Lung (tissue), 12 donors: ENCODE measurements around the gene NOSIP. TPM values are rescaled to one million over a fixed set of nuclear protein-coding genes. Genes with fewer than 3 reads are reported as not detected.

ENCODE experiments used
- ATAC-seq: fragments of 200-7000 bp; cut with Tn5 transposase; one replicate; pipeline ENCODE4 v1.9.1; 2020; ENCODE audit warnings: moderate number of reproducible peaks; ENCODE audit not compliant: insufficient read depth, low FRiP score
- DNase-seq, 3 donors: peaks; one replicate each; pipeline ENCODE4 v3.0.0-alpha.2; 2013 to 2017
- H3K27ac ChIP-seq, 2 donors: one replicate each; pipeline ENCODE4 v1.5.1; 2013; ENCODE audit warnings: mild to moderate bottlenecking in 2 of 2, moderate library complexity in 2 of 2, control low read depth in 1 of 2, inconsistent platforms in 1 of 2, low read depth in 1 of 2, low read length in 1 of 2
- H3K27me3 ChIP-seq, 3 donors: one replicate each; pipeline ENCODE4 v1.5.1; 2013; ENCODE audit warnings: low read length in 2 of 3; ENCODE audit not compliant: control insufficient read depth in 3 of 3, insufficient read depth in 3 of 3
- H3K36me3 ChIP-seq, 4 donors: one replicate each; pipeline ENCODE4 v1.5.1; 2013; ENCODE audit warnings: low read length in 4 of 4, mild to moderate bottlenecking in 1 of 4, moderate library complexity in 1 of 4; ENCODE audit not compliant: control insufficient read depth in 4 of 4, insufficient read depth in 4 of 4
- H3K4me1 ChIP-seq, 5 donors: one replicate each; pipeline ENCODE4 v1.5.1; 2013; ENCODE audit warnings: low read length in 5 of 5, mild to moderate bottlenecking in 2 of 5, moderate library complexity in 1 of 5; ENCODE audit not compliant: control insufficient read depth in 5 of 5, insufficient read depth in 5 of 5
- H3K4me3 ChIP-seq: one replicate; pipeline ENCODE4 v1.5.1; 2013; ENCODE audit warnings: mild to moderate bottlenecking, control low read depth, moderate library complexity
- H3K9ac ChIP-seq, 2 donors: one replicate each; pipeline ENCODE4 v1.5.1; 2013; ENCODE audit warnings: low read length in 2 of 2, control low read depth in 1 of 2; ENCODE audit not compliant: insufficient read depth in 1 of 2
- H3K9me3 ChIP-seq, 4 donors: one replicate each; pipeline ENCODE4 v1.5.1; 2013; ENCODE audit warnings: low read length in 3 of 4, mild to moderate bottlenecking in 1 of 4, moderate library complexity in 1 of 4; ENCODE audit not compliant: control insufficient read depth in 4 of 4, insufficient read depth in 3 of 4
- CTCF ChIP-seq: IDR thresholded peaks from 2 replicates; pipeline ENCODE4 v1.5.1; 2012; ENCODE audit warnings: mild to moderate bottlenecking; ENCODE audit errors: control extremely low read depth, extremely low read depth
- WGBS, 2 donors: extraction: QIAGEN DNeasy Blood & Tissue Kit; methylation state at CpG; one replicate each; pipeline ENCODE4 v1.1.7; 2013; 5-methylcytosine and 5-hydroxymethylcytosine counted together
- polyA plus RNA-seq, 2 donors: library from polyadenylated mRNA; stranded (reverse); fragments of 200-250 nt; gene quantifications; one replicate each; pipeline ENCODE4 v1.2.1, GENCODE V29; 2013
- total RNA-seq, 2 donors: library from RNA; depleted of rRNA in 1 of 2; stranded (reverse); fragments of >200 nt in 1 of 2; gene quantifications; one replicate each; pipeline ENCODE4 v1.2.1, GENCODE V29; 2014 to 2021
- donor health status: control.
- donor health status: control.
- donor health status: Bipolar disorder and iron deficiency.
- donor health status: healthy.
- donor health status: DM: yes; HTN: yes; CAD: no.

The NOSIP gene
- total and polyA plus RNA-seq, 4 donors = 40.9 to 84.2 (median 62.6) TPM

- WGBS, 2 donors = 97% methylated on average over 23 of the region's 23 CpGs
- DNase-seq (no peak), ATAC-seq (no peak)
- Histone ChIP-seq H3K4me1 (peaks cover 0 to 9% (median 0%) of the 10 kb centered on the region in 5 donors), H3K27ac (peak overlapping the region in 1 of 2 donors; percentile 21), H3K36me3 (peaks cover 10 to 50% (median 39%) of the 10 kb centered on the region in 4 donors), H3K4me3 (no peak overlapping the region), H3K27me3 (no peaks in the 10 kb centered on the region), H3K9me3 (peaks cover 0 to 3% (median 0%) of the 10 kb centered on the region in 4 donors), H3K9ac (no peak overlapping the region)
- no peak for TF ChIP-seq CTCF
Observed at GRCh38 chr19:49615861-49616260, 35.5 kb upstream of the NOSIP start.

- Histone ChIP-seq H3K36me3 (peaks cover 10 to 44% (median 36%) of the 10 kb centered on the region in 4 donors), H3K9me3 (peaks cover 0 to 3% (median 0%) of the 10 kb centered on the region in 4 donors), H3K4me3 (no peak overlapping the region), H3K27ac (no peak overlapping the region), H3K27me3 (no peaks in the 10 kb centered on the region), H3K9ac (no peak overlapping the region), H3K4me1 (peaks cover 0 to 9% (median 0%) of the 10 kb centered on the region in 5 donors)
- DNase-seq = no peak
- no peak for ATAC-seq
- TF ChIP-seq CTCF = no peak
- 81 to 84% methylated on average over 19 of the region's 19 CpGs for WGBS, 2 donors
Observed at GRCh38 chr19:49614096-49614833, 33.9 kb upstream of the NOSIP start.

- 78 to 88% methylated on average over 4 of the region's 4 CpGs for WGBS, 2 donors
- Histone ChIP-seq H3K4me1 (peaks cover 0 to 9% (median 0%) of the 10 kb centered on the region in 5 donors), H3K27ac (no peak overlapping the region), H3K36me3 (peaks cover 10 to 48% (median 40%) of the 10 kb centered on the region in 4 donors), H3K9ac (no peak overlapping the region), H3K9me3 (peaks cover 0 to 3% (median 0%) of the 10 kb centered on the region in 4 donors), H3K4me3 (no peak overlapping the region), H3K27me3 (no peaks in the 10 kb centered on the region)
- ATAC-seq (no peak), DNase-seq (no peak)
- TF ChIP-seq CTCF = no peak
Observed at GRCh38 chr19:49613374-49613773, 33.0 kb upstream of the NOSIP start.
